SU-DHL-6 (cell line): Measurements from ENCODE around the gene SACS.

ENCODE experiments used
- H2AFZ ChIP-seq: fragments of 200-600 bp; sonication (generic); 2 replicates; pipeline ENCODE4 v1.6.1; 2014; ENCODE audit warnings: low read depth, mild to moderate bottlenecking, moderate library complexity, mixed read lengths, antibody characterized with exemption, low read length; ENCODE audit not compliant: severe bottlenecking
- H3F3A ChIP-seq: fragments of 200-600 bp; shearing (Covaris generic); 2 replicates; pipeline ENCODE4 v1.6.0; 2016; ENCODE audit warnings: antibody characterized with exemption, mild to moderate bottlenecking; ENCODE audit not compliant: insufficient read depth
- H3K27ac ChIP-seq: fragments of 200-600 bp; sonication (generic); 2 replicates; pipeline ENCODE4 v1.5.1; 2016; ENCODE audit warnings: low read depth, mild to moderate bottlenecking, low read length, moderate library complexity, mixed read lengths
- H3K27me3 ChIP-seq: fragments of 200-600 bp; sonication (generic), shearing (Covaris generic); 2 replicates; pipeline ENCODE4 v1.6.0; 2014; ENCODE audit warnings: mild to moderate bottlenecking, low read length
- H3K36me3 ChIP-seq: fragments of 200-600 bp; sonication (generic); 2 replicates; pipeline ENCODE4 v1.6.1; 2014; ENCODE audit warnings: mild to moderate bottlenecking, low read length, mixed read lengths
- H3K4me2 ChIP-seq: fragments of 300-600, 200-600 bp; shearing (Covaris generic), sonication (generic); 2 replicates; pipeline ENCODE4 v1.6.0; 2014; ENCODE audit warnings: low read length, low read depth, mild to moderate bottlenecking; ENCODE audit not compliant: poor library complexity, severe bottlenecking
- H3K4me3 ChIP-seq: fragments of 200-600 bp; sonication (generic); 2 replicates; pipeline ENCODE4 v1.5.1; 2014; ENCODE audit warnings: antibody characterized with exemption, low read length, mild to moderate bottlenecking, mixed read lengths; ENCODE audit not compliant: insufficient read depth, poor library complexity, severe bottlenecking
- H3K79me2 ChIP-seq: fragments of 200-600 bp; sonication (generic); 2 replicates; pipeline ENCODE4 v1.6.1; 2014; ENCODE audit warnings: mild to moderate bottlenecking, low read length, moderate library complexity; ENCODE audit not compliant: insufficient read depth
- H3K9ac ChIP-seq: fragments of 200-600 bp; sonication (generic); 2 replicates; pipeline ENCODE4 v1.7.0; 2014; ENCODE audit warnings: mild to moderate bottlenecking, low read length
- H3K9me2 ChIP-seq: fragments of 200-600 bp; sonication (generic); replicated peaks from 2 replicates; pipeline ENCODE4 v1.6.1; 2014; ENCODE audit warnings: low read length; ENCODE audit not compliant: insufficient read depth
- H3K9me3 ChIP-seq: fragments of 200-600 bp; sonication (generic); 2 replicates; pipeline ENCODE4 v1.6.1; 2014; ENCODE audit warnings: low read length, mixed read lengths; ENCODE audit not compliant: insufficient read depth
- H4K20me1 ChIP-seq: fragments of 200-600 bp; sonication (generic); 2 replicates; pipeline ENCODE4 v1.6.1; 2014; ENCODE audit warnings: low read depth, mild to moderate bottlenecking, antibody characterized with exemption, low read length, moderate library complexity, mixed read lengths
- CTCF ChIP-seq: fragments of 200-600 bp; sonication (generic); IDR thresholded peaks from one replicate; pipeline ENCODE4 v1.5.1; 2017; ENCODE audit warnings: antibody characterized with exemption, mild to moderate bottlenecking, low read length, moderate library complexity; ENCODE audit not compliant: insufficient read depth, poor library complexity, severe bottlenecking
- EZH2phosphoT487 ChIP-seq: fragments of 200-600 bp; sonication (generic), shearing (Covaris generic); conservative IDR thresholded peaks from 2 replicates; pipeline ENCODE4 v1.6.1; 2018; ENCODE audit warnings: mild to moderate bottlenecking, antibody characterized with exemption, low read length, moderate library complexity, mixed read lengths

Gene SACS

DNA sequence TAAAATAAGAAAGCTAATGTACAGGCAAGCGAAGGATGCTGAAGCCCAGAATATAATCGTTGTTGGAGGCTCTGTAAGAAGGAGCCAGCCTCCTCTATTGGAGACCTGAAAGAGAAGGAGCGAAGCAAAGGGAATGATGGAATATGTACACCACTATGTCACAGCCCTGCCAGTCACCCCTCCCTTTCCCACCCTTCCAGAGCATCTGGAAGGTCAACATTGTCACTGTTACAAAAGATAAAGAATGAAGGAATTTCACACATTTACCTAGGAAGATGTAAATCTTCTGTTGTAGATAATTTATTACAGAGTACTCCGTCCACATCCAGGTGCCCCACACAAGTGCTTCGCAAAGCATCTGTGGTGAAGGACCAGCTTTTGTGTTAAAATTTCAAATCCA is 39.7 kb upstream of the SACS start:
- Histone ChIP-seq H3K79me2 (no peaks in the 10 kb centered on the region), H3K36me3 (no peaks in the 10 kb centered on the region), H3K9ac (no peak overlapping the region), H3K9me2 (no peaks in the 10 kb centered on the region), H3K4me2 (no peak overlapping the region), H3K27ac (no peak overlapping the region), H3K9me3 (no peaks in the 10 kb centered on the region), H3F3A (no peaks in the 10 kb centered on the region), H3K27me3 (no peaks in the 10 kb centered on the region), H2AFZ (no peak overlapping the region), H4K20me1 (no peaks in the 10 kb centered on the region), H3K4me3 (no peak overlapping the region)
- TF ChIP-seq CTCF (no peak), EZH2phosphoT487 (no peak)

DNA sequence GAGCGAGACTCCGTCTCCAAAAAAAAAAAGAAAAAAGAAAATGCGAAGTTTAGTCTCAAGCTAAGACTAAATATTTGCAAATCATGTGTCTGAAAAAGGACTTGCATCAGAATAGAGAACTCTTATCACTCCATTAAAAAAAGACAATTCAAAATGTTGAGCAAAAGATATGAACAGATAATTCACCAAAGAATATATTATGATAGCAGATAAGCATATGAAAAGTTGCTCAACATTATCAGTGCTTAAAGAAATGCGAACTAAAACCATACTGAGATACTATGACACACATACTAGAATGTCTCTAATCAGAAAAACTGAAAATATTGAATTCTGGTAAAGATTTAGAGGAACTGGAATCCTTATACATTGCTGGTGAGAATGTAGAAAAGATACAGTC is 38.7 kb upstream of the SACS start:
- no peak overlapping the region for H3K9ac ChIP-seq
- no peaks in the 10 kb centered on the region for H3K79me2 ChIP-seq
- H2AFZ ChIP-seq = no peak overlapping the region
- TF ChIP-seq EZH2phosphoT487 = no peak
- TF ChIP-seq CTCF = no peak
- H3K9me2 ChIP-seq = no peaks in the 10 kb centered on the region
- no peaks in the 10 kb centered on the region for H3K36me3 ChIP-seq
- no peaks in the 10 kb centered on the region for H3K9me3 ChIP-seq
- no peak overlapping the region for H3K4me2 ChIP-seq
- H4K20me1 ChIP-seq = no peaks in the 10 kb centered on the region
- no peak overlapping the region for H3K27ac ChIP-seq
- H3F3A ChIP-seq = no peaks in the 10 kb centered on the region
- H3K27me3 ChIP-seq = no peaks in the 10 kb centered on the region
- H3K4me3 ChIP-seq = no peak overlapping the region

DNA sequence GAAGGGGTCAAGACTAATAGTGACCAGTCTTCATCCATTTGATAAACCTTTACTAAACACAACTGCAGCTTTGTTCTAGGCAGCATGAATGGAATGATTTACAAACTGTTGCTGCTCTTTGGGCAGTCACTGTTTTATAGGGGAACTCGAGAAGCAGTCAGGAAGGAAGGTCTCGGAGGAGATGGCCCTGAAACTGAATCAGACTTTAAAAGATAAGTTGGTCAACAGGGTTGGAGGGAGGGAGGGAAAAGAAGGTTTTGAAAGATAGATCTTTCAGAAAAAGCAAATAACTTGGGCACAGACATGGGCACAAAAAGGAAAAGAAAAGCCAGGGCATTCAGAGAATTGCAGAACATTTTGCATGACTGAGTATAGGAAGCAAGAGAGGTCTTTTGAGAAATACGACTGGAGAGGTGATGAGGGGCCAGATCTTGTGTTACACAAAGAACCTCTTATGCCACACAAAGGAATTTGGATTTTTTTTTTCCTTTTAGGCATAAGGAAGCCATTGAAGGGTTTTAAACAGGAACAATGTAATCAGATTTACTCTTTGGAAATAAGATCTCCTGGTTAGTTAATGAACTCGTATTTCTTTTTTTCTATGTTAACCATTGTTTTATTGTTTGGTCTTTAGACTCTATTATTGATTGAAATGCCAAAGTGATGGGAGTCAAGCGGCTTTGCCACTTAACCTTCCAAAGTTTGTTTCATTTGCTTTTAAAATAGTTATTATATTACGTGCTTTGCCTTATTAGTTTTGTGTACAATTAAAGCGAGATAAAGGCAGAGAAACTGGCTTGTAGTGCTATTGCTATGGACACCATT is 37.5 kb upstream of the SACS start:
- Histone ChIP-seq H3F3A (no peaks in the 10 kb centered on the region), H3K79me2 (no peaks in the 10 kb centered on the region), H3K4me2 (no peak overlapping the region), H3K27me3 (no peaks in the 10 kb centered on the region), H3K9ac (no peak overlapping the region), H4K20me1 (no peaks in the 10 kb centered on the region), H3K27ac (no peak overlapping the region), H2AFZ (no peak overlapping the region), H3K4me3 (no peak overlapping the region), H3K9me2 (no peaks in the 10 kb centered on the region), H3K9me3 (no peaks in the 10 kb centered on the region), H3K36me3 (no peaks in the 10 kb centered on the region)
- TF ChIP-seq EZH2phosphoT487 = no peak
- TF ChIP-seq CTCF = no peak
